T-helper 9 cell (primary cell): ENCODE measurements around the gene ZNF391.
"Not testable (repeated sequence)": the region's sequence is repeated elsewhere in the genome, so short reads cannot be mapped to it uniquely, and the experiment has no call there.

Experiments used
- DNase-seq: peaks from one replicate; pipeline ENCODE4 v3.0.0-alpha.2; 2020

ZNF391 gene

GRCh38 chr6:27424851-27425250 is 36.3 kb downstream of the ZNF391 start:
- DNase-seq, result not testable (repeated sequence)

- no peak for DNase-seq
These were observed 37.6 kb downstream of the ZNF391 start for GRCh38 chr6:27426045-27426620.

GRCh38 chr6:27428502-27428901 is 39.9 kb downstream of the ZNF391 start:
- DNase-seq, result no peak

GRCh38 chr6:27428966-27429365 is 40.4 kb downstream of the ZNF391 start:
- no peak for DNase-seq

GRCh38 chr6:27433714-27434113 is 45.2 kb downstream of the ZNF391 start:
- no peak for DNase-seq

- no peak for DNase-seq
These were observed 50.8 kb downstream of the ZNF391 start for GRCh38 chr6:27439371-27439770.

- DNase-seq, result no peak
These were observed 52.4 kb downstream of the ZNF391 start for GRCh38 chr6:27441001-27441400.

- no peak for DNase-seq
These were observed 54.4 kb downstream of the ZNF391 start for GRCh38 chr6:27442932-27443331.

- DNase-seq, result no peak
These were observed 59.9 kb downstream of the ZNF391 start for GRCh38 chr6:27448456-27448855.

- DNase-seq, result no peak
These were observed 63.3 kb downstream of the ZNF391 start for GRCh38 chr6:27451660-27452390.

- no peak for DNase-seq
These were observed 63.9 kb downstream of the ZNF391 start for GRCh38 chr6:27452496-27452897.
